Stimulated activated CD8-positive, alpha-beta memory T cell treated with anti-CD3 and anti-CD28 coated beads, Interleukin-4, amount 100 ng/mL, for 1 hour (primary cell): Measurements from ENCODE around the gene GOLGA8Q.
"Not testable (repeated sequence)": the region's sequence is repeated elsewhere in the genome, so short reads cannot be mapped to it uniquely, and the experiment has no call there.

Experiments used
- DNase-seq, 2 donors: peaks; one replicate each; pipeline ENCODE4 v3.0.0-alpha.2; 2020; ENCODE audit warnings: low read depth in 2 of 2, low spot score in 1 of 2

Gene GOLGA8Q

DNA sequence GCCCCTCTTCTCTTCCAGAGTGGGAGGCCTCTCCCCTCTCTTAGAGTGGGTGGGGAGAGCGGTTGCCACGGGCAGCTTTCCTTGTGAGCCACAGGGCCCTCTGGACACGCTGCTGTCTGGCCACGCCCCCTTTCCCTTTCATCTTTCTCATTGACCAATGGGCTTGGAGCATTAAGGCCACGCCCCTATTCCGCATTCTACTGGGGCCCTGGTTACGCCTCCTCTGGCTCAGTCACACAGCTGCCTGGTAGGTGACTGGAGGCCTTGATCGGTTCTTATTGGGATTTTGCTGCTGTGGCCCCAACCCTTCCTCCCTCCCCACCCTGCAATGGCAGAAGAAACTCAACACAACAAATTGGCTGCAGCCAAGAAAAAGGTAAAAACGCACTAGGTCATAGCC, at the start of gene GOLGA8Q:
TSS of gene GOLGA8Q (plus strand) at position 301 of the 400 bp plus-strand sequence. CDS start at position 329, 28 bp downstream.
- DNase-seq, result not testable (repeated sequence)

DNA sequence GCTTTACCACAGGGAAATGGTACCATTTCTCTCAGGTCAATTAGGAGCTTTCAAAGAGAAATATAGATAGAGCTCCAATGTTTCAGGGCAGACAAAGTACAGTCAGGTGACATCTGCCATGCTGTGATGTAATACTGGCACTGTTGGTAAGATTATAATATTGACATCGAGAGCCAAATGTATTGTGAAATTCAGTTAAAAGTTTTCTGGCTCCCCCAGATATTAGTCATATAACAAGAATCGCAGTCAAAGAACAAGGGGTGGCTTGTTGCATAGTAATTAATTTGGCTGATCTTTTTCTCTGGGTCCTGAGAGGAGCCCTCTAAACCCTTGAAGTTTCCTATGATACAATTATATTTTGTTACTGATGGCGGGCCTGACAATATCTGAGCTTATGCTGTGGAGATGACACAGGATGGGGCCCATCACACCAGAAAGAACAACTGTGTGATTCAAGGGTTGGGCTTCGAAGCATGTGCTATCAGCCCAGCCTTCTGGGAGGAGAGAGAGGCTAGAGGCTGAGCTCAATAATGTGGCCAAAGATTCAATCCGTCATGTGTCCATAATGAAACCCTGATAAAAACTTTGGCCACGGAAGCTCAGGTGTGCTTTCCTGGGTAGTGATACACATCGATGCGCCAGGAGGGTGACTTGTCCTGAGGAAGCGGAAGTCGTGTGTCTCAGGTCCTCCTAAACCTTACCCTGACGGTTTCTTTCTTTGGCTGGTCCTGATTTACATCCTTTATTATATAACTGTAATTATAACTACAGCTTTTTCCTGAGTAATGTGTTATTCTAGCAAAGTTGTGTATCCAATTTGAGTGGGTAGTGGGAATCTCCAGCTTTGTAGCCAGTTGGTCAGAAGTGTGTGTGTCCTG, 48.7 kb upstream of the GOLGA8Q start:
- not testable (repeated sequence) for DNase-seq

- DNase-seq, result not testable (repeated sequence)
Observed at GRCh38 chr15:30504162-30504843, 47.5 kb upstream of the GOLGA8Q start.

DNA sequence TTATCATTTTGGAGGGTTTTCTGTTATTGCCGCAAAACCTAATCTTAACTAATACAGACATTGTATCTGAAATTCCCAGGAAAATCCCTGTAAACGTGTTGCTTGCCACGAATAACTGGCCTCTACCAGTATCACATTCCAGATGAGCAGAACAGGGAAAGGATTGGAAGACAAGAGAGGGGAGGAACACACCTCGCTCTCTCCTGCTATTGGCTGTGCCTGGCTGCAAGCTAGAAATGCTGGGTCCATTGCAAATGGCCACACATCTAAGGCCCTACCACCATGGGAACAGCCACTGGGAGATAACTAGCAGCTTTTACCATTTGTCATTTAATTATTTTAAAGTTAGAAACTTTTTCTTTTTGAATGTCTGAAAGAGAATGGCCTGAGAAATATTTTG, 37.3 kb upstream of the GOLGA8Q start:
- DNase-seq, result not testable (repeated sequence)

GRCh38 chr15:30523453-30524243, 28.2 kb upstream of the GOLGA8Q start:
- not testable (repeated sequence) for DNase-seq

GRCh38 chr15:30525912-30526311, 25.9 kb upstream of the GOLGA8Q start:
- DNase-seq, result not testable (repeated sequence)

- DNase-seq, result not testable (repeated sequence)
Observed at GRCh38 chr15:30529049-30529448, 22.8 kb upstream of the GOLGA8Q start.

GRCh38 chr15:30566949-30567348, 15.1 kb downstream of the GOLGA8Q start:
- not testable (repeated sequence) for DNase-seq

DNA sequence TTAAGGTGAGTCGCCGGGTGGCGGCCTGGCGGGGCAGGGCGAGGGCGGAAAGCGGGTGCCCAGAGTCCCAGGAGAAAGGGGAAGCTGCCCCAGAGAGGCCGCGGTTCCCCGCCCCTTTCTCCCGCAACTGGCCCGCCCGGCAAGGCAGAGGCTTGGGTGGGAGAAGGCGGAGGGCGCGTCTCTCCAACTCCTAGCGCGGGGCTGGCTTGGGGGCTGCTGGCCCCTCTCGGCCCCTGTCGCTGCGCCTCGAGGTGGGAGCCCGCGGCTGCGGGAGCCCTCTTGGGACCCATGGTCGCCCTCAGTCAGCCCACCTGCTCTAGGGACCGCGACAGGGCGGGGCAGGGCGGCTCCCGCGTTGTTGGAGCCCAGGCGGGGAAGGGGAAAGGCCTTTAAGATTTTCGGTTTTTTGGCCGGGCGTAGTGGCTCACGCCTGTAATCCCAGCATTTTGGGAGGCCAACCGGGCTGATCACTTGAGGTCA, 21.2 kb downstream of the GOLGA8Q start:
- not testable (repeated sequence) for DNase-seq

DNA sequence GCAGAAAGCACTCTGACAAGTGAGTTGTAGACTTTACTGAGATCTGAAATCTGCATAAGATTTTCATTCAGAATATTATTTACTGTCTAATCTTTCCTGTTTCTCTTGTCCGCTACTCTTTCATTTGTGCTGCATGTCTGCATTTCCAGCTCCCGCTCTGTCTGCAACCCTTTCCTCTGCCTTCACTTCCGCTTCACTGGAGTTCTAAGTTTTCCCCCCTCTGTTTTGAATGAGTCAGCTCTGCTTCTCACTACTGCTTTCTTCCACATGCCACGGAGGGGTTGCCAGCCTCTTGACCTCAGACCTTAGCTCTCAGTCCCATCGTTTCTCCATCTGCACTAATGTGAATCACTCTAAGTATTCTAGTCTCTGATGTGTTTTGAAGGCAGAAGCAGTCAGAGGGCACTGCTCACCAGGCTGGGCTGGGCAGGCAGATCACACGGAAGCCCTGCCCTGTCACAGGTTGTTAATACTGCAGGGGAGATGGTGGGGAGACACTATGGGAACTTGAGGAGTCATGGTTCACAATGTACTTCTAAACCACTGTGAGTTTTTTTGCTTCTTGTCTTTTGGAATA, 27.6 kb downstream of the GOLGA8Q start:
- DNase-seq, result not testable (repeated sequence)

DNA sequence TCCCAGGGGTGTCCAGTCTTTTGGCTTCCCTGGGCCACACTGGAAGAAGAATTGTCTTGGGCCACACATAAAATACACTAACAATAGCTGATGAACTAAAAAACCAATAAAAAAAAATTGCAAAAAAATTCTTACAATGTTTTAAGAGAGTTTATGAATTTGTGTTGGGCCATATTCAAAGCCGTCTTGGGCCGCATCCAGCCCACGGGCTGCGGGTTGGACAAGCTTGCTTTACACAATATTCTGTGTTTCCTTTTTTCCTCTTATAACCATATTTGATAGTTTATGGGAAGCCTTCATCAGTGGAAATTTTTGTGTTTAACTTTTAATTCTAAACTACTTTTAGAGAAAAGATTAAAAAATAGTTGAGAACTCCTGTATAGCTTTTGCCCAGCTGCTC, 28.9 kb downstream of the GOLGA8Q start:
- DNase-seq, result not testable (repeated sequence)

GRCh38 chr15:30598953-30599352, 47.1 kb downstream of the GOLGA8Q start:
- not testable (repeated sequence) for DNase-seq

DNA sequence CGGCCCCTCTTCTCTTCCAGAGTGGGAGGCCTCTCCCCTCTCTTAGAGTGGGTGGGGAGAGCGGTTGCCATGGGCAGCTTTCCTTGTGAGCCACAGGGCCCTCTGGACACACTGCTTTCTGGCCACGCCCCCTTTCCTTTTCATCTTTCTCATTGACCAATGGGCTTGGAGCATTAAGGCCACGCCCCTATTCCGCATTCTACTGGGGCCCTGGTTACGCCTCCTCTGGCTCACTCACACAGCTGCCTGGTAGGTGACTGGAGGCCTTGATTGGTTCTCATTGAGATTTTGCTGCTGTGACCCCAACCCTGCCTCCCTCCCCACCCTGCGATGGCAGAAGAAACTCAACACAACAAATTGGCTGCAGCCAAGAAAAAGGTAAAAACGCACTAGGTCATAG, 51.9 kb downstream of the GOLGA8Q start, which contains the start of gene GOLGA8H:
TSS of gene GOLGA8H (plus strand) at position 233 of the 400 bp plus-strand sequence. CDS start at position 331, 98 bp downstream.
- DNase-seq, result not testable (repeated sequence)
